MM.1S (cell line): ENCODE results near the gene BUD31.

Experiments used
- CTCF ChIP-seq: fragments of 300-600 bp; sonication (generic); IDR thresholded peaks from 2 replicates; pipeline ENCODE4 v1.5.1; 2016; ENCODE audit warnings: antibody characterized with exemption, low read length, mixed read lengths
- EZH2phosphoT487 ChIP-seq: fragments of 300-600 bp; sonication (generic); IDR thresholded peaks from 2 replicates; pipeline ENCODE4 v1.6.1; 2018; ENCODE audit warnings: antibody characterized with exemption, low read length

GRCh38 chr7:99379043-99379577 is 29.7 kb upstream of the BUD31 start:
- no peak for TF ChIP-seq EZH2phosphoT487
- no peak for TF ChIP-seq CTCF
